Muscle layer of duodenum (tissue), 2 donors: Measurements from ENCODE around the gene TMEM30B.

Experiments
- H3K27ac ChIP-seq: one replicate; pipeline ENCODE4 v1.7.0; 2013; ENCODE audit warnings: mild to moderate bottlenecking, low read length
- H3K27me3 ChIP-seq: one replicate; pipeline ENCODE4 v1.7.0; 2013; ENCODE audit warnings: low read depth, mild to moderate bottlenecking, control low read depth, low read length
- H3K36me3 ChIP-seq, 2 donors: one replicate each; pipeline ENCODE4 v1.7.0; 2013; ENCODE audit warnings: low read length in 2 of 2, control low read depth in 1 of 2, mild to moderate bottlenecking in 1 of 2; ENCODE audit not compliant: insufficient read depth in 2 of 2, control insufficient read depth in 1 of 2
- H3K4me1 ChIP-seq, 2 donors: one replicate each; pipeline ENCODE4 v1.7.0; 2013; ENCODE audit warnings: low read length in 2 of 2, mild to moderate bottlenecking in 2 of 2, control low read depth in 1 of 2, moderate library complexity in 1 of 2; ENCODE audit not compliant: insufficient read depth in 2 of 2, control insufficient read depth in 1 of 2
- H3K4me3 ChIP-seq, 2 donors: one replicate each; pipeline ENCODE4 v1.7.0; 2013; ENCODE audit warnings: low read length in 2 of 2, low read depth in 1 of 2, mild to moderate bottlenecking in 1 of 2
- H3K9me3 ChIP-seq, 2 donors: one replicate each; pipeline ENCODE4 v1.7.0; 2013; ENCODE audit warnings: low read length in 2 of 2, control low read depth in 1 of 2, mild to moderate bottlenecking in 1 of 2; ENCODE audit not compliant: control insufficient read depth in 1 of 2
- donor health status: healthy.

The TMEM30B gene

DNA sequence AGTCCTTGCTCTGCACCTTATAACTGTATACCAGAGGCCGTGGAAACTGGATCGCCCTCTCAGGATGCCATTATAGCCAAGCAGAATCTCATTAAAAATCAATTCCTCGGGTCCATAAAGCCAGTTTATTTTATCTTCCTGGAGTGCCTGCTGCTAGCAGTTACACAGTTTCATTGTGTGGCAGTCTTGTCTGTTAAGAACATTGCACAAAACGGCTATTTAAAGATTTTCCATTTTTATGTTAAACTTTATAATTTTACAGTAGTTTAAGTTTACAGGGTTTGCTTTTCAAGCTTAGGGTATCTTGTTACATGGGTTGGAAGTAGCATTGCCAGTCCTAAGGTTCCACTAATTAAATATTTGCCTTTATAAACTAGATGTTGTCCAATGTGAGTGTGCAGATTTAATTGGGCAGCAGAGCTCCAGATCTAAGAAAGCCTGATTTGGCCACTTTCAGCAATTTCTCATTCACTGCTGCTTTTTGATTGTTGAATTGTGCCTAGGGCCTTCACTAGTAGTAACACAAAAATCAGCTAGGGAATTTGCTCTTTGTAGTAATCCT is 17.0 kb downstream of the TMEM30B start:
- H3K27ac ChIP-seq = no peak overlapping the region
- no peak overlapping the region for H3K4me3 ChIP-seq
- no peaks in the 10 kb centered on the region for H3K4me1 ChIP-seq
- H3K36me3 ChIP-seq = no peaks in the 10 kb centered on the region
- H3K27me3 ChIP-seq = no peaks in the 10 kb centered on the region
- H3K9me3 ChIP-seq = no peaks in the 10 kb centered on the region

DNA sequence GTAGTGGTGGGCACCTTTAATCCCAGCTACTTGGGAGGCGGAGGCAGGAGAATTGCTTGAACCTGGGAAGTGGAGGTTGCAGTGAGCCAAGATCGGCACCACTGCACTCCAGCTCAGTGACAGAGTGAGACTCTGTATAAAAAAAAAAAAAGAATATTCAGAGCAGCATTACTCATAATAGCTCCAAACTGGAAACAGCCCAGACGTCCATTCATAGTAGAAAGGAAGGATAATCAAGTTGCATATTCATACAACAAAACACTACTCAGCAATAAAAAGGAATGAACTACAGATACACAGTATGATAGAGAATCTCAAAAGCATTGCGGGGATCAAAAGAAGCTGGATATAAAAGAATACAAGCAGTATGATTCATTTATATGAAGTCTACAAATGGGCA is 19.1 kb downstream of the TMEM30B start:
- Histone ChIP-seq H3K4me3 (no peak overlapping the region), H3K4me1 (no peaks in the 10 kb centered on the region), H3K27ac (no peak overlapping the region), H3K27me3 (no peaks in the 10 kb centered on the region), H3K9me3 (no peaks in the 10 kb centered on the region), H3K36me3 (no peaks in the 10 kb centered on the region)

GRCh38 chr14:61260939-61261776 is 20.0 kb downstream of the TMEM30B start:
- H3K36me3 ChIP-seq = no peaks in the 10 kb centered on the region
- no peak overlapping the region for H3K4me3 ChIP-seq
- no peaks in the 10 kb centered on the region for H3K27me3 ChIP-seq
- H3K9me3 ChIP-seq = no peaks in the 10 kb centered on the region
- no peaks in the 10 kb centered on the region for H3K4me1 ChIP-seq
- H3K27ac ChIP-seq = no peak overlapping the region

DNA sequence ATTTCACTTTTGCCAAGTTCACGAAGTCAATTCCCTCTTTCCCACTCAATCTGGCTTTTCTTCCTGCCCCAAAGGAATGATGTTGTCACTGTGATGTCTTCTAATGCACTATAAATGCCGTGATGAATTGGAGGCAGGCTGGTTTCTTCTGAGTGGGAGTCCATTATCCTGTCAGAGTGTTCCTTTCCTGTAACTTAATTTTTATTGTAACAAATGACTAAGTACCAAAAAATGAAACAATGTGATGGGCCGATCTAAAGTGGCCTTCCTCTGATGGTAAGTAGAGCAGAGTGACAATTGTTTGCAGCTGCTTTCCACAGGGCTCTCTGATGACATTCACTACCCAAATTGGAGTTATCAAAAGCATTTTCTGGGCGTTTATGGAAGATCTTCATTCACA is 22.2 kb downstream of the TMEM30B start:
- Histone ChIP-seq H3K36me3 (no peaks in the 10 kb centered on the region), H3K4me1 (no peaks in the 10 kb centered on the region), H3K27ac (no peak overlapping the region), H3K9me3 (no peaks in the 10 kb centered on the region), H3K27me3 (no peaks in the 10 kb centered on the region), H3K4me3 (no peak overlapping the region)

GRCh38 chr14:61257469-61258057 is 23.6 kb downstream of the TMEM30B start:
- Histone ChIP-seq H3K27ac (no peak overlapping the region), H3K36me3 (no peaks in the 10 kb centered on the region), H3K9me3 (no peaks in the 10 kb centered on the region)

GRCh38 chr14:61256826-61257468 is 24.2 kb downstream of the TMEM30B start:
- Histone ChIP-seq H3K9me3 (no peaks in the 10 kb centered on the region), H3K27ac (no peak overlapping the region)

More at GRCh38 chr14:61257469-61258057, 23.6 kb downstream of the TMEM30B start:
- H3K4me1 ChIP-seq = no peaks in the 10 kb centered on the region
- H3K4me3 ChIP-seq = no peak overlapping the region
- no peaks in the 10 kb centered on the region for H3K27me3 ChIP-seq

DNA sequence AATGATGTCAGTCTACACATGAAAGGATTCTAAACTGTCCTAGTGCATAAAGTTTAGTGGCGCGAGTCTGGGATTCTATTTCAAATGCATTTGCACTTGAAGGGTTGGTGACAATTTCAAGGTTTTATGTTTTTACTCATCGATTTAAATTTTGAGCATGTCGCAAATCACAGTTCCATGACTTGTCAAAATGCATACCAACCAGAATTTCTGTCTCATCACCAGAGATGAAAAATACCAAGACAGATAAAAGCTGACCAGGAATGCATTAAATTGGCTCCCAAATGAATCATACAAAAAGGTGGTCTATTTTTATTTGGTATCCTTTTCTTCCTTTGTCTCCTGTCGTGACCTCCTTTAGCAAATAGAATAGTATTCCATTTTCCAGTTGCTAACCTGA is 25.2 kb downstream of the TMEM30B start:
- H3K27me3 ChIP-seq = no peaks in the 10 kb centered on the region
- no peak overlapping the region for H3K4me3 ChIP-seq
- H3K36me3 ChIP-seq = no peaks in the 10 kb centered on the region
- no peak overlapping the region for H3K27ac ChIP-seq
- no peaks in the 10 kb centered on the region for H3K9me3 ChIP-seq
- no peaks in the 10 kb centered on the region for H3K4me1 ChIP-seq

More at GRCh38 chr14:61256826-61257468, 24.2 kb downstream of the TMEM30B start:
- H3K4me3 ChIP-seq = no peak overlapping the region
- no peaks in the 10 kb centered on the region for H3K4me1 ChIP-seq
- H3K36me3 ChIP-seq = no peaks in the 10 kb centered on the region
- no peaks in the 10 kb centered on the region for H3K27me3 ChIP-seq

DNA sequence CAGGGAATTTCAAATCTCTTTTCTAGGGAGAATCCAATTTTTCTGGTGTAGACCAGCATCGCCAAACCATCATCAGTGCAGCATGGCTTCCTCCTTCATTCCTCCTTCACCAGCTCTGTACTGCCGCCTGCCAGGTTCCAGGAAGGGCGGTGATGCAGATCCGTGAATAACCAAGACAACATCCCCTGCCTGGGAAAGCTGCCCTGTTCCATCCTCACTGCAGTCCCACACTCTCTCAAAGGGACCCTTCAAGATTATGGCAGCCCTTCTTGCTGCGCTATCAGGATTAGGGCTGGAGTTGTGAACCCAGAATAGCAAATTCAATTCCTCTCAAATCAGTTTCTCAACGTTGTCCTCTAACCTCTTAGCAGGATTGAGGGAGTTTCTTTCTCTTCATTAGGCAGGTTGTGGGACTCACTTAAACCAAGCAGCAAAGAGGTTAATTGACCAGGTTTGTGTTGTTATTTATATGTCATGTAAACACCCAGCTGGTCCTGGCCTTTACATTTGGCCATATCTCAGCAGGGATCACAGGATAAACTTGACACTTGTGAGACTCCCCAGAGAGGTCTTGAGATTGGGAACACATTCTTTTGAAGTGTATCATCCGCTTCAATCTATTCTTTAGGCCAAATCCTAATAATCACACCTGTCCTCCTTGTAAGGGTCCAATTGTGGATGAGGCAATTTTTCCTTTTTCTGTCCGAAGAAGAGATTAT is 26.2 kb downstream of the TMEM30B start:
- Histone ChIP-seq H3K4me1 (no peaks in the 10 kb centered on the region), H3K27ac (no peak overlapping the region)

GRCh38 chr14:61253064-61253738 is 27.9 kb downstream of the TMEM30B start:
- Histone ChIP-seq H3K36me3 (no peaks in the 10 kb centered on the region), H3K4me3 (no peak overlapping the region), H3K9me3 (no peaks in the 10 kb centered on the region), H3K27me3 (no peaks in the 10 kb centered on the region), H3K27ac (no peak overlapping the region), H3K4me1 (no peaks in the 10 kb centered on the region)

More for the DNA sequence above, 26.2 kb downstream of the TMEM30B start:
- Histone ChIP-seq H3K27me3 (no peaks in the 10 kb centered on the region), H3K36me3 (no peaks in the 10 kb centered on the region), H3K4me3 (no peak overlapping the region), H3K9me3 (no peaks in the 10 kb centered on the region)

GRCh38 chr14:61252369-61253063 is 28.6 kb downstream of the TMEM30B start:
- Histone ChIP-seq H3K4me1 (no peaks in the 10 kb centered on the region), H3K27ac (no peak overlapping the region), H3K36me3 (no peaks in the 10 kb centered on the region), H3K4me3 (no peak overlapping the region), H3K9me3 (no peaks in the 10 kb centered on the region), H3K27me3 (no peaks in the 10 kb centered on the region)
